ENCODE results near the gene C3orf18.

The C3orf18 gene

GRCh38 chr3:50591196-50591741 is 23.7 kb upstream of the C3orf18 start:
- H3K4me1 Mint-ChIP-seq, result peaks cover 57% of the 10 kb centered on the region
- no peaks in the 10 kb centered on the region for H3K36me3 Mint-ChIP-seq
- peak overlapping the region; percentile 68 for H3K4me3 Mint-ChIP-seq
- no peaks in the 10 kb centered on the region for H3K9me3 Mint-ChIP-seq
- peak; percentile 2 for ATAC-seq
- H3K27me3 Mint-ChIP-seq, result no peaks in the 10 kb centered on the region
- H3K27ac Mint-ChIP-seq, result peak overlapping the region; percentile 98

- H3K4me3 Mint-ChIP-seq, result no peak overlapping the region
- H3K9me3 Mint-ChIP-seq, result no peaks in the 10 kb centered on the region
- ATAC-seq, result no peak
- H3K36me3 Mint-ChIP-seq, result peaks cover 8% of the 10 kb centered on the region
- H3K27ac Mint-ChIP-seq, result peak overlapping the region; percentile 98
- H3K27me3 Mint-ChIP-seq, result no peaks in the 10 kb centered on the region
- peaks cover 65% of the 10 kb centered on the region for H3K4me1 Mint-ChIP-seq
Observed at GRCh38 chr3:50588759-50589433, 21.3 kb upstream of the C3orf18 start.

DNA sequence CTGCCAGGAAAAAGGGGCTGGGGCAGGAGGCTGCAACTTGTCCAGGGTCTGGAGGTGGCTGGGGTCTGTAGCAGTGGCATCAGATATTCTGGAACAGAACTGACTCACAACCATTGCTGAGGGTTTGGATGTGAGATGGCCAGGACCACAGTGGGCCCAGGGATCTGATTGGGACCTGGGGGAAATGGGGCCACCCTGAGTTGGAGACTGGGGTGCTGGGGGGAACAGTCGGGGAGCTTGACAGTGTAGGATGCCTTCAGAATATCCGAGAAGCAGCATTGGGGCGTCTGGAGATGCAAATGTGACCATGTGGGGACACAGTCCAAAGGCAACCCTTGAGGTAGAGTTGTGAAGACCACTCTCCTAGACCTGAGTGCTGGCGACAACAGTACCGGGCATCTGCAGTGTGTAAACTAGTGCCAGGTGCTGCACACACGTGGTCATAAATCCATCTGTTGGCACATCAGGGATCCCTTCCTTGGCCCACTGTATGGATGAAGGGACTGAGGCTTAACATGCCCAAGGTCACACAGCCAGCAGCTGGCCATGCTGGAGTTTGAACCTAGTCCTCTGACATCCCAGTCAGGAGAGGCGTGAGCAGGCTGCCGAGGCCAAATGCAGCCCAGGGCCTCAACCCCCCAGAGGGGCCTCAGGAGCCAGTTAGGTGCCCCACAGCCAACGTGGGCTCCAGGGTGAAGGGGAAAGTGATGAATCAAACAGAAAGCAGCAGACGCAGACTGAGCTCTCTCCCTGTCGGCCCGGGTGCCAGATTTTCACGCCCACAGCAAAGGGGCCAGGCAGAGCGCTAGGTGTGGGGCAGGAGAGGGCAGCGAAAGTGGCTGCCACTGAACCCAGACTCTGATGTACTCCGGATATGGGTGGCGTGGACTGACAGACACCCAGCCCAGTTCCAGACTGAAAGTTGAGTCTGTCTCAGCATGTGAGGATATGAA is 20.5 kb upstream of the C3orf18 start:
- no peaks in the 10 kb centered on the region for H3K27me3 Mint-ChIP-seq
- H3K27ac Mint-ChIP-seq, result peak overlapping the region; percentile 98
- H3K4me1 Mint-ChIP-seq, result peaks cover 64% of the 10 kb centered on the region
- H3K9me3 Mint-ChIP-seq, result no peaks in the 10 kb centered on the region
- peak; percentile 72 for ATAC-seq
- H3K4me3 Mint-ChIP-seq, result no peak overlapping the region
- H3K36me3 Mint-ChIP-seq, result peaks cover 14% of the 10 kb centered on the region

GRCh38 chr3:50587373-50587772 is 19.8 kb upstream of the C3orf18 start:
- Mint-ChIP-seq H3K4me1 (peaks cover 57% of the 10 kb centered on the region), H3K27me3 (no peaks in the 10 kb centered on the region), H3K36me3 (peaks cover 14% of the 10 kb centered on the region), H3K27ac (peak overlapping the region; percentile 98), H3K4me3 (no peak overlapping the region), H3K9me3 (no peaks in the 10 kb centered on the region)
- ATAC-seq, result no peak

- Mint-ChIP-seq H3K4me1 (peaks cover 54% of the 10 kb centered on the region), H3K27me3 (no peaks in the 10 kb centered on the region), H3K27ac (peak overlapping the region; percentile 98), H3K9me3 (no peaks in the 10 kb centered on the region), H3K36me3 (peaks cover 19% of the 10 kb centered on the region), H3K4me3 (no peak overlapping the region)
- no peak for ATAC-seq
Observed at GRCh38 chr3:50586763-50587070, 19.2 kb upstream of the C3orf18 start.

- H3K36me3 Mint-ChIP-seq, result peaks cover 20% of the 10 kb centered on the region
- H3K4me1 Mint-ChIP-seq, result peaks cover 49% of the 10 kb centered on the region
- H3K9me3 Mint-ChIP-seq, result no peaks in the 10 kb centered on the region
- no peak overlapping the region for H3K4me3 Mint-ChIP-seq
- H3K27me3 Mint-ChIP-seq, result no peaks in the 10 kb centered on the region
- peak overlapping the region; percentile 98 for H3K27ac Mint-ChIP-seq
- peak; percentile 67 for ATAC-seq
Observed at GRCh38 chr3:50585919-50586762, 18.6 kb upstream of the C3orf18 start.

- Mint-ChIP-seq H3K36me3 (peaks cover 26% of the 10 kb centered on the region), H3K27me3 (no peaks in the 10 kb centered on the region), H3K4me3 (no peak overlapping the region), H3K4me1 (peaks cover 38% of the 10 kb centered on the region), H3K27ac (peak overlapping the region; percentile 98), H3K9me3 (no peaks in the 10 kb centered on the region)
- ATAC-seq, result no peak
Observed at GRCh38 chr3:50584391-50584790, 16.8 kb upstream of the C3orf18 start.

GRCh38 chr3:50583897-50584296 is 16.4 kb upstream of the C3orf18 start:
- no peak for ATAC-seq
- Mint-ChIP-seq H3K4me1 (peaks cover 34% of the 10 kb centered on the region), H3K27me3 (no peaks in the 10 kb centered on the region), H3K27ac (peak overlapping the region; percentile 98), H3K36me3 (peaks cover 29% of the 10 kb centered on the region), H3K4me3 (no peak overlapping the region), H3K9me3 (no peaks in the 10 kb centered on the region)

GRCh38 chr3:50582083-50582482 is 14.5 kb upstream of the C3orf18 start:
- H3K4me3 Mint-ChIP-seq, result no peak overlapping the region
- H3K27me3 Mint-ChIP-seq, result no peaks in the 10 kb centered on the region
- H3K9me3 Mint-ChIP-seq, result no peaks in the 10 kb centered on the region
- peaks cover 16% of the 10 kb centered on the region for H3K4me1 Mint-ChIP-seq
- H3K36me3 Mint-ChIP-seq, result peaks cover 32% of the 10 kb centered on the region
- H3K27ac Mint-ChIP-seq, result peak overlapping the region; percentile 98
- ATAC-seq, result no peak

GRCh38 chr3:50581459-50581842 is 13.9 kb upstream of the C3orf18 start:
- ATAC-seq, result no peak
- Mint-ChIP-seq H3K27ac (peak overlapping the region; percentile 98), H3K4me3 (no peak overlapping the region), H3K27me3 (no peaks in the 10 kb centered on the region), H3K4me1 (peaks cover 10% of the 10 kb centered on the region), H3K9me3 (no peaks in the 10 kb centered on the region), H3K36me3 (peaks cover 32% of the 10 kb centered on the region)

DNA sequence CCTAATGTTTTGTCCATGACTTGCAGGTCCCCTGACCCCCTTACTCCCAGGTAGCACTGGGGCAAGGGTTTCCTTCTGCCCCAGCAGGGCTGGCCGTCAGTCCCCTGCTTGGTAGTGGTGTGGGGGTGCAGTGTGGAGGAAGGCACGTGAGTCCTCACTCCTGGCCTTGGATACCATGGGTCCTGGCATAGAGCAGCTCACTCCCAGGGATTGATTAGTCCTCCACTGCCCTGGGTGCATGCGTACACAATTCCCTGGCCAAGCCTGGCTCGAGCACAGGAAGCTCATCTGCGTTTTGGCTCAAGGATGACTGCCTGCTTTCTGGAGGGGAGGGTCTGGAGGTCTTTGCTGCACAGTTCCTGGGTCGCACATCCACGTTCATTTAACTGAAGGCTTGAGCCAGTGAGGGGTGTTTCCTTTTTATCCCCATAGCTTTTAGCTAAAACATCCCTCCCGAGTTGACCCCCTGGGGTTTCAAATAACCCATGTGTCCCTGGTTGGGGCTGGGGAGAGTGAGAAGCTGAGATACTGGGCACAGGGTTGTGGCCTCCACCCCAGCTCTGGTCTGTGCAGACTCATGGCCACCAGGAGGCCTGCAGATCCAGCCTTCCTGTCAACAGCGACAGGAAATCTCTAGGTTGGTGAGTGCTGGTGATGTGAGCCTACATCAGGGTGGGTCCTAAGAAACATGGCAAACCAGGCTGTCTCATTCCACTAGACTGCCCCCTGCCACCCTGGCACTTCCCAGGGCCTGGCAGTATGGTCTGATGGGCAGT is 13.3 kb upstream of the C3orf18 start:
- H3K27me3 Mint-ChIP-seq, result no peaks in the 10 kb centered on the region
- ATAC-seq, result no peak
- no peaks in the 10 kb centered on the region for H3K9me3 Mint-ChIP-seq
- no peak overlapping the region for H3K27ac Mint-ChIP-seq
- H3K36me3 Mint-ChIP-seq, result peaks cover 32% of the 10 kb centered on the region
- no peak overlapping the region for H3K4me3 Mint-ChIP-seq
- peaks cover 4% of the 10 kb centered on the region for H3K4me1 Mint-ChIP-seq

- Mint-ChIP-seq H3K27ac (no peak overlapping the region), H3K36me3 (peaks cover 28% of the 10 kb centered on the region), H3K9me3 (no peaks in the 10 kb centered on the region), H3K27me3 (no peaks in the 10 kb centered on the region), H3K4me1 (peaks cover 27% of the 10 kb centered on the region), H3K4me3 (no peak overlapping the region)
- ATAC-seq, result no peak
Observed at GRCh38 chr3:50577348-50577747, 9.8 kb upstream of the C3orf18 start.

DNA sequence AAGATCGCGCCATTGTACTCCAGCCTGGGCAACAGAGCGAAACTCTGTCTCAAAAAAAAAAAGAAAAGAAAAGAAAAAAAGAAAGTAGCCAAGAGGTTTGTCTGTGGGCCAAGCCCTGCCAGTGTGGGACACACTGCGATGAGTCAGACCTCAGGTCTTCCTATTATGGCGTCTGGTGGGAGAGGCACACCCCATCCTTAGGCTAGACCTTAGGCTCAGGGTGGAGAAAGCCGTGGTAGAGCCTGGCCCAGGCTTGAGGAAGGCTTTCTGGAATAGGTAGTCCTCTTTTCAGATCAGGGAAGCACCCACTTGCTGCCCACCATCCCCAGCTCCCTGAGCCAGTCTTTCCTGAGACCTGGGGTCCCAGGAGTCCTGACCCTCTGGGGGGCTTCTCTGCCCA is 7.8 kb upstream of the C3orf18 start:
- ATAC-seq, result no peak
- Mint-ChIP-seq H3K4me3 (no peak overlapping the region), H3K27me3 (no peaks in the 10 kb centered on the region), H3K27ac (no peak overlapping the region), H3K36me3 (peaks cover 22% of the 10 kb centered on the region), H3K4me1 (peaks cover 47% of the 10 kb centered on the region), H3K9me3 (no peaks in the 10 kb centered on the region)

GRCh38 chr3:50574444-50574831 is 6.9 kb upstream of the C3orf18 start:
- H3K36me3 Mint-ChIP-seq, result peaks cover 16% of the 10 kb centered on the region
- no peaks in the 10 kb centered on the region for H3K27me3 Mint-ChIP-seq
- H3K9me3 Mint-ChIP-seq, result no peaks in the 10 kb centered on the region
- peak overlapping the region; percentile 50 for H3K27ac Mint-ChIP-seq
- ATAC-seq, result no peak
- H3K4me3 Mint-ChIP-seq, result no peak overlapping the region
- H3K4me1 Mint-ChIP-seq, result peaks cover 56% of the 10 kb centered on the region
